Right renal pelvis (tissue), 4 donors: ENCODE data around the gene GALNT13. TPM values are rescaled to one million over a fixed set of nuclear protein-coding genes. Genes with fewer than 3 reads are reported as not detected.
A peak's percentile ranks its signal among the peaks of the same experiment; 100 is the strongest.
"Not testable (repeated sequence)": the region's sequence is repeated elsewhere in the genome, so short reads cannot be mapped to it uniquely, and the experiment has no call there.

ENCODE experiments used
- DNase-seq, 4 donors: peaks; one replicate each; pipeline ENCODE4 v3.0.0-alpha.2; 2013; ENCODE audit warnings: low read depth in 4 of 4, low spot score in 3 of 4, missing footprints in 1 of 4
- polyA plus RNA-seq, 4 donors: library from polyadenylated mRNA; unstranded; fragments of 120-200 nt; gene quantifications; one replicate each; pipeline ENCODE4 v1.2.1, GENCODE V29; 2013; ENCODE audit not compliant: insufficient read length in 4 of 4

Gene GALNT13
- polyA plus RNA-seq, 4 donors: 1.9 to 2.9 (median 2.4) TPM

- DNase-seq: no peak
These were observed 587.6 kb downstream of the GALNT13 start for GRCh38 chr2:154459286-154459685.

GRCh38 chr2:154462634-154463033 lies 590.9 kb downstream of the GALNT13 start:
- no peak for DNase-seq

GRCh38 chr2:154466226-154466625 lies 594.5 kb downstream of the GALNT13 start:
- no peak for DNase-seq

GRCh38 chr2:154470376-154470775 lies 598.7 kb downstream of the GALNT13 start:
- DNase-seq: no peak

- not testable (repeated sequence) for DNase-seq
These were observed 599.8 kb downstream of the GALNT13 start for GRCh38 chr2:154471492-154471891.

GRCh38 chr2:154477319-154477718 lies 605.6 kb downstream of the GALNT13 start:
- no peak for DNase-seq

- DNase-seq: no peak
These were observed 608.8 kb downstream of the GALNT13 start for GRCh38 chr2:154480521-154480920.

- DNase-seq: no peak
These were observed 609.6 kb downstream of the GALNT13 start for GRCh38 chr2:154481336-154481735.

- no peak for DNase-seq
These were observed 612.8 kb downstream of the GALNT13 start for GRCh38 chr2:154484338-154485099.

- DNase-seq: no peak
These were observed 617.1 kb downstream of the GALNT13 start for GRCh38 chr2:154488801-154489200.

- DNase-seq: no peak
These were observed 617.6 kb downstream of the GALNT13 start for GRCh38 chr2:154489266-154489858.

GRCh38 chr2:154490530-154490929 lies 618.8 kb downstream of the GALNT13 start:
- DNase-seq: no peak

- peak in 2 of 4 donors; percentile 9 to 37 for DNase-seq
These were observed 623.7 kb downstream of the GALNT13 start for GRCh38 chr2:154495455-154495868.

- DNase-seq: no peak
These were observed 625.3 kb downstream of the GALNT13 start for GRCh38 chr2:154497019-154497418.
